Measurements from ENCODE around the gene NEURL1B.
"Not testable (repeated sequence)": the region's sequence is repeated elsewhere in the genome, so short reads cannot be mapped to it uniquely, and the experiment has no call there.

Gene NEURL1B

DNA sequence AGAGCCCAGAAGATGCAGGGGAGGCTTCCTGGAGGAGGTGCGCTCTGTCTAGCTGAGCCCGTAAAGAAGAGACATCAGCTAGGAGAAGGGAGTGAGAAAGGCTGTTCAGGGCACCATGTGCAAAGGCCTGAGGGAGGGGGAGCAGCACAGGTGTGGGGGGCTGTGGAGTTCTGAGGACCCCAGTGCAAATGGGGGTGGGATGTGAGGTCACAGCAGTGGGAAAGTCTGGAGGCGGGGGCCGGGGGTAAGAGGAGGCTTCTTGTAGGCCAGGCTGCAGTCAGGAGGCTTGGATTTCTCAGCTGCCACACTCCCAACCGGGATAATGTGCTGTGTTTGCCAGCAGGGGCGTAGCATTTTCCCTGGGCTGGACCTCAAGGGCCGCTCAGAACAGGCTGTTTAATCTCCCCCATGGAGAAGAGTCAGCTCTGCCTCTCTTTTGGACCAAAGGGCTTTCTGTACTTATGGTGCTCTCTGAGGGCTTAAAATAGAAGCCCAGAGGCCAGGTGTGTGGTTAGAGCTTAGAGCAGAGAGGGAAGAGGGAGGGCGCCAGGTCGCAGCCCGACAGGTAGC, 5.7 kb downstream of the NEURL1B start:
- no peak overlapping the region for H3K4me3 ChIP-seq (ENCODE audit: low read depth, low read length)
- no peak for DNase-seq (ENCODE audit: low read depth)

DNA sequence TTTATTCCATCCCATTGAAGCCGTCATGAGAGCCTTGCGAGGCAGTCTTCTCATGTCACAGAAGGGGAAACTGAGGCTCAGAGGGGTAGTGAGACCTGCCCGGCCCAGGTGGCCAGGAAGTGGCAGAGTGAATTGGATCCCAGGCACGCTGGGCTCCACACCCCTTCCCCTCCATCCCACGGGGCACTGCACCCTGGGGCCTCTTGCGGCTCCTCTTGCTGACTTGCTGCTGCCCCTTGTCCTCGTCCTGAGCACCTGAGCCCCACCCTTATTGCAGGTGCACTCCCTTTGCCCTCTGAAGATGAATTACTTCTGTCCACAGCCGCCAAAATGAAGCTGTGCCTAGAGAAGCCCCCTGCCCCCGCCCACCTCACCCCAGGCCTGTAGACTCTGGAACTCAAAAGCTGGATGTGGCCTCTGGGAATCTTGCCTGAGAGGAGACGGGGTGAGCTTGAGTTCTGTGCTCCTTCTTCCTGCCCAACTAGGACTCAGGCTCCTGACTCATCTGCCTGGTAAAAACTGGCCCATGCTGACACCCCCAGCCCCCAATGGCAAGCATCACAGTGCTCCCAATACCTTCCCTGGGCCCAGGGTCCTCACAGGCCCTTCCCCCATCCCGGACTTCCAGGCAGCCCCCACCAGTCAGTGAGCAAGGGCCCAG, 6.4 kb downstream of the NEURL1B start:
- no peak for DNase-seq (ENCODE audit: low read depth)
- H3K4me3 ChIP-seq (ENCODE audit: low read depth, low read length): no peak overlapping the region

DNA sequence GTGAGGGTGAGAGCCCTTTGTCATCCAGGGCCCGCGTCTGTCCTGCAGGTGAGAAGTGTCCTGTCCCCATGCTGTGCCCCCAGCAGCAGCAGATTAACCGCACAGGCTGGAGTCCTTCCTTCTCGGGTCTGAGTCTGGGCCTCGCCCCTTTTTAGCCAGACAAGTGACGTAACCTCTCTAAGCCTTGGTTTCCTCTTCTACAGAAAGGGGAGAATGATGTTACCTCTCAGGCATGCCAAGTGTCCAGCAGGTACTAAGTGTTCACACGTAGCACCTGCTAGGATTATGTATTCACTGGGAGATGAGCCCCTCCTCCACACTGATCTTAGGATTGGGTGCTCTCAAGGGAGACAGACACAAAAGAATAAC, 6.9 kb downstream of the NEURL1B start:
- no peak overlapping the region for H3K4me3 ChIP-seq (ENCODE audit: low read depth, low read length)

DNA sequence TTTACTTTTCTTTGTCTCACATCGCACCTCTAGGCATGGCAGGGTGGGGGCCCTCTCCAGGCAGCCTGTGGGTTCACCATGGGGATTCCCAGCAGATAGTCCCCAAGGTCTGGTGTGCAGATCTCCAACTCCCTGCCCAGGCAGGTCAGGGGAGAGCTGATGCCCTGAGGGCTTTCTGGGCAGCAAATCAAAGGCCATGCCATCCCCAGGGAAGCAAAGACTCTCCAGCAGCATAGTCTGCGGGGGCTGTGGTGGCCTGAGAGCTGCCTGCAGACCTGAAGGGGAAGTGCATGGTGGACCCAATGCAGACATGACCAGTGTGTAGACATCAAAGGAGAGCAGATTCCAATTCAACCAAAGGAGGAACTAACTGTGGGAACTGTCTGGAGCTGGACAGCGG, 7.7 kb downstream of the NEURL1B start:
- DNase-seq (ENCODE audit: low read depth): no peak
- no peak overlapping the region for H3K4me3 ChIP-seq (ENCODE audit: low read depth, low read length)

More for the DNA sequence above, 6.9 kb downstream of the NEURL1B start:
- DNase-seq (ENCODE audit: low read depth): no peak

DNA sequence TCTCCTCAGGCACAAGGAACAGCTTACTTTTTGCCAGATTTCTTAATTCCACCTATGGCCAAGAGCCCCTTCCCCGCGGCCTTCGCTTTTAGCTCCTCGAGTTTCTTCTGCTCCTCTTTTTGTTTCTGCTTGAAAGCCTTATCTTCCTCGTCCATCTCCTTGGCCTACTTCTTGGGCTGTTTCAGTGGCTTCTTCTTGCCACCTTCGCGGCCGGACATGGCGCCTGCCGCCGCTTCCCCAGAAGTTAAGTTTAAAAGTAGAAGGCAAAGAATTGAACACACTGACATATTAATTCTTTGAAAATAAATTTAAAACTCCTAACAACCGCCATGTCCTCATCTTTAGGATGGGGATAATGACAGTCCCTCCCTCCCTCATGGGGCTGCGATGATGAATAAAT, 15.4 kb downstream of the NEURL1B start:
- H3K4me3 ChIP-seq (ENCODE audit: low read depth, low read length); DNase-seq (ENCODE audit: low read depth): not testable (repeated sequence)

DNA sequence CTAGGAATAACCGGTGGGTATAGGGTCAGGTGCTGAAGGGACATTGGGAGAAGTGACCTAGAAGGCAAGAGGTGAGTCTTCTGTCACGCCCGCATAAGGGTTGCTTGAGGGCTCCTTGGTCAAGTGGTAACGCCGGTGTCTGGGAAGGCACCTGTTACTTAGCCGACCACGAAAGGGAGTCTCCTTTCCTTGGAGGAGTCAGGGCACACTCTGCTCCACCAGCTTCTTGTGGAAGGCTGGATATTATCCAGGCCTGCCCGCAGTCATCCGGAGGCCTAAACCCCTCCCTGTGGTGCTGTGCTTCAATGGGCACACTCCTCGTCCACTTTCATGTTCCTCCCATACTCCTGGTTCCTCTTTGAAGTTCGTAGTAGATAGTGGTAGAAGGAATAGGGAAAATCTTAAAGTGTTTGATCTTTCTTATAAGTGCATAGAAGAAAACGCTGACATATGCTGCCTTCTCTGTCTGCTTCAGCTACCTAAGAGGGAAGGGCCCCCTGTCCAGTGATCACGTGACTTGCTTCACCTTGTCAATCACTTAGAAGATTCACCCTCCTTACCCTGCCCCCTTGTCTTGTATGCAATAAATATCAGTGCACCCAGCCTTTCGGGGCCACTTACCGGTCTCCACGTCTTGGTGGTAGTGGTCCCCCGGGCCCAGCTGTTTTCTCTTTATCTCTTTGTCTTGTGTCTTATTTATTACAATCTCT, 16.6 kb downstream of the NEURL1B start:
- not testable (repeated sequence) for DNase-seq (ENCODE audit: low read depth); H3K4me3 ChIP-seq (ENCODE audit: low read depth, low read length)

DNA sequence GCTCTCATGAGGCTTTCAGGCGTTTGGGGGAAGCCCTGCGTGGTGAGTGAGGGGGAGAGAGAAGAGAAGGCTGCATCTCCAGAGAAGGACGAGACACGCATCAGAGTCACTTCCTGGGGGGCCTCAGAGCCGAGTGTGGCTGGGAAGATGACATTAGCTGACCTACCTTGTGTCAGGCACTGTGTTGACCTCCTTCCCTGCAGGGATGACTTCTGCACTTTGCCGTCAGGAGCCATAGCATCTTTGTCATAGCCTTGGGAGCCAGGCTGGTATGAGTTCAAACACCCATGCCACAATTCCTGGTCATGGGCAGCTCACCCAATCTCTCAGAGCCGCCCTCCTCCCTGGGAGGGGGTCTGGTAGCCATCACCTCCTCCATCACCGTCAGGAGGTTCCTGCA, 17.3 kb downstream of the NEURL1B start:
- no peak for DNase-seq (ENCODE audit: low read depth)
- H3K4me3 ChIP-seq (ENCODE audit: low read depth, low read length): no peak overlapping the region

DNA sequence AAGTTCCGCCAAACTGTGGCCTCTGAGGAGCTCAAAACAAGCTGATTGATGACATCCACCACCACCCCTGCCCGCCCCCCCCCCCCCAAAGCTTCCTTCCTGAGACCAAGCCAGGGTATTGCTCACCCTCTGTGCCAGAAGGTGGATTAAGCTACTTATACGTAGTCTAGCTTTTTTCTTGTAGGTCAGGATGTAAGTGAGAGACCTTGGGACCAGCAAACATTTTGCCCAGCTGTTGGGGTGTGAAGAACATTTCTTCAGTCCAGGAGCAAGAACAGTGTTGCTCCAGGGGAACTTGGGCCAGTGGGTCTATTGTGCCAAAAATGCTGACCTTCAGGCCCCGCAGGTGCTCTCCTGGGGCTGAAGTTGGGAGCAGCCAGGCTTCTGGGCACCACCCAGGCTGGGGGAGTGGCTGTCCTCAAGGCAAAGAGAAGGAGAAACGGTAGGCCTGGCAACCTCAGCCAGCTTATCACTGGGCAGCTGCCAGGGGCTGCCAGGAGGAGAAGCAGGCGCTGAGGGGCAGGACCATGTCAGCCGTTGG, 18.0 kb downstream of the NEURL1B start:
- no peak for DNase-seq (ENCODE audit: low read depth)
- H3K4me3 ChIP-seq (ENCODE audit: low read depth, low read length): no peak overlapping the region

DNA sequence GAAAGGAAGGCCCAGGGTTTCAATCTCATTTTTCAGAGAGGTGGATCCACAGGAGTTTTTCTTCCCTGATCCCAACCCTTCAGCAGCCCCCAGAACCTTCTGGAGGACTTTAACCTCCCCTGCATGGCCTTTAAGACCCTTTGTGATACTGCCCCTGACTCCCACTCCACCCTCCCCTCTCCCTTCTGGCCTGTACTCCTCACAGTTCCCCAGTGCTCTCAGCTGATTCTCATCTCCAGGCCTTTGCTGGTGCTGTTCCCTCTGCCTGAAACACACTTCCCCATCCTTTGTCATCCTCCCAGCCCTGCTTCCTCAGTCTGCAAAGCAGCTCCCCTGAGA, 18.5 kb downstream of the NEURL1B start:
- no peak overlapping the region for H3K4me3 ChIP-seq (ENCODE audit: low read depth, low read length)
- DNase-seq (ENCODE audit: low read depth): no peak

DNA sequence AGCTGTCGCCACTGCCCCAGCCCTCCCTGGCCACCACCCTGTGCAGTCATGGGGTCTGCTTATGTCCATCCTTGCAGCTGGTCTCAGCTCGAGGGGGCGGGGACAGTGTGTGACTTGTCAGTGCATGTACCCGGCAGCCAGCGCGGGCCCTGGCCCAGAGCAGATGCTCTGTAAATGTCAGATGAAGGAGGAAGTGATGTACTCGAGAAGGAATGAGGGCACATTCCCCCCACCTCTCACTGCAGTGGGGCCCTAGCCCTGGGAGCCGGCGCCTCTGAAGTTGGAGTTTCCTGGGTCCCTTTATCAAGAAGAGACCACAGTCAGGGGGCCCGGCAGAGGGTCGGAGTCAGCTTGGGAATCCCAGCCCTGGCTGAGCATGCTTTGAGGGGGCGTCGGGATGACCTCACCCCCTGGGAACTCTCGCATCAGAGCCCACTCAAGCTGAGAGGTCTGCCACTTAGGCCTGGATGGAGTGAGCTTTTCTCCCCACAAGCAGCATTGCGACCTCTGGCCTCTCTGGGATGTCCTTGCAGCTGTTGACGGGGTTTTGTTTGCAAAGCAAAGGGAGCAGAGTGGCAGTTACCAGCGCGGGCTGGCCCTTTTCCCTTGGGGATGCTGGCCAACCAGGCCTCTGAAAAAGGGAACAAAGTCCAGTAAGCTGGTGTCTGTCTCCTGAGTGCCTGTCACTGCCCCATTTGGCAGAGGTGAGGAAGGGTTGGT, 19.0 kb downstream of the NEURL1B start:
- peak; percentile 57 for DNase-seq (ENCODE audit: low read depth)
- H3K4me3 ChIP-seq (ENCODE audit: low read depth, low read length): no peak overlapping the region

DNA sequence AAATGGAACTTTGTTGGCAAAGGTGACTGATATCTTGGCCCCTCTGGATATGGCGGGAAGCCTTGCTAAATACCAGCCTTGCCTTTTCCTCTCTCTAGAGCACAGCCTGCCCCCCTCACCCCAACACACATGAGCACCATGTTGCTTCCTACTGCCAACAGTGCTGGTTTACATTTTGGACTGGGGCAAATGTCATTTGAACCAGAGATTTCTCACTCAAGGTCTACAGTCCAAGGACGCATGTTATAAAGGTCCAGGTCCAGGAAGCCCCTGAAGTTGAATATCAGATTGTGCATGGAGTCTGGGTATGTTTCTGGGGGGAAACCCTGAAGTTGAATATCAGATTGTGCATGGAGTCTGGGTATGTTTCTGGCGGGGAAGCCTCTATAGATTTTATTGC, 19.9 kb downstream of the NEURL1B start:
- no peak overlapping the region for H3K4me3 ChIP-seq (ENCODE audit: low read depth, low read length)
- DNase-seq (ENCODE audit: low read depth): no peak

DNA sequence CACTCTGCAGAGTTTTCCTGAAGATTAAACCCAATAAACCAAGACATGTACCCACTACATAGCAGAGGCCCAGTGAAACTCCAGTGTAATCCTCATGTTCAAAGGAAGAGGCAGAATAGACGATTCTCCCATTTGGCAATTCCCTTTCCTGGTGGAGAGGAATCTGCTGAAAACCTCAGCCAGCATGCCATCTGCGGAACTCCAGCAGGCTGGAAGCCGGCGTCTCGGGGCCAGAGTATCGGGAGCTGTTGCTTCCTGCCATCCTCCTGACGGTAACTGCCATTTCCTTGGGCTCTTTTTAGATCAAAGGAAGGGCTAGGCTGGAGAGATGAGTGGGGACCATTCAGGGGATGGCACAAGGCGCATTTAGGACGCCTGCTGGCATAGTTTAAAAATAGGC, 20.5 kb downstream of the NEURL1B start:
- DNase-seq (ENCODE audit: low read depth): no peak
- no peak overlapping the region for H3K4me3 ChIP-seq (ENCODE audit: low read depth, low read length)

DNA sequence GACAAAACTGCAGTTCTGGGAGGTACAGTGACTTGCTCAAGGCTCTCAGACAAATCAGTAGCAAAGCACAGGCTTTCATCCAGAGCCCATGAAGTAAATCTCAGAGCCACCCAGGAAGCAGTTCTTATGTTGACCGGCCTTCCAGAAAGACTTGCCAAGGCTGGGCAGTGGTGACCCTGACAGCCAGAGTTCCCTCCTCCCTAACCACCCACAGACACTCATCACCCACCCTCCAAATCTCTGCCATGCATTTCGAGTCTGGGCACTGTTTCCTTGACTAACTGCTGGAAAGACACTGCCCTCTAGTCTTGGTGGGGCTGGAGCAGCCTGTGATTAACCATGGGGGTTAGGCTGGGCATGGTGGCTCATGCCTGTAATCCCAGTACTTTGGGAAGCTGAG, 21.5 kb downstream of the NEURL1B start:
- no peak overlapping the region for H3K4me3 ChIP-seq (ENCODE audit: low read depth, low read length)
- DNase-seq (ENCODE audit: low read depth): no peak

DNA sequence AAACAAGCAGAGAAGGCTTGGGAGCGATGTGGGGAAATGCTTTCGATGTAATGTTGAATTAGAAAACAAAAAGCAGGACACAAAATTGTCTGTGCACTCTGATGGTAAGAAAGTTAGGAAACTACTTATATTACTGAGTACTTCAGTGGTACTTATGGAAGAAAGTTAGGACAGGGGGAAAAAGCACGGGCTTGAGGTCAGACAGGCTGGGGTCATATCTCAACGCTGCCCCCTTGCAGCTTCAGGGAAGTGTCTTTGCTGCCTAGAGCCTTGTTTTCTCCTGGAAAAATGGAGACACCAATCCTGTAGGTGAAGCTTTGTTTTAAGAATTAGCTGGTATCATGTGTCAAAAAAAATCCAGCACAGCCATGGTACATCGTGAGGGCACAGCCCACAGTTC, 23.0 kb downstream of the NEURL1B start:
- DNase-seq (ENCODE audit: low read depth): no peak

DNA sequence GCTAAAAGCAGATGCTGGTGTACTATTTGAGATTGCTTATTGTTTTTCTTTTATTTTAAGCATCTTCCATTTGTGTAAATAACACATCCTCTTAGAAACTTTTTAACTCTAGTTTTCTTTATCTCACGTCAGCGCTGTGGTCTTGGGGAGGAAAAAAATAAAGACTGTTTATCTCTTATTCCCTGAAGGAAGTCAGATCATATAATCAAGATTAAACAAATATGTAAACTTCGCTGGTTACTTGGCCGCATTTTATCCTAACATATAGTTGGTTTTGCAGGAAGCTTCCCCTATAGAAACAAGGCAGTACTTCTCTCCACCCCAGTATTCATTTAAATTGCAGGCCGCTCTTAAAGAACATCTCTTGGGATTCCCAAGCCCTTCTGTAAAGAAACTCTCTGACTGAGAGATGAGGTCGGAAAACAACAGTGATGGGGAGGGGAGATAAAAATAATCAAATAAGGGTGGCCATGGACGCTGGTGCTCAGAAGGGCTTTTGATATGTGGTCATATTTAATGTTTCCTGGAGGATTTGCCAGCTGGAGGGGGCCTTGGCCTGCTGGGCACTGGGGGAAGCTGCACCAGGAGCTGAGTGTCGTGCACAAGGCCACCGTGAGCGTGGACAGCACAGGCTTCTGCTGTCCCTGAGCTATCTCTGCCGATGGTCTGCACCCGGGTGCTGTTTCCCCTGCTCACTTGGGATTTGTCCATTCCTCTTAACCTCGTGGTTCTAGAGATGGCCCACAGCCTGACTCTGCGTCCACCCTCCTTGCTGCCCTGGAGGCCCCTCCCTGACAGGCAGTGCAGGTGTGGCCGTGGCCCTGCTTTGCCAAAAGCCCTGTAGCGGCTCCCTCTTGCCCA, 23.8 kb downstream of the NEURL1B start:
- DNase-seq (ENCODE audit: low read depth): no peak
- no peak overlapping the region for H3K4me3 ChIP-seq (ENCODE audit: low read depth, low read length)

More for the DNA sequence above, 23.0 kb downstream of the NEURL1B start:
- no peak overlapping the region for H3K4me3 ChIP-seq (ENCODE audit: low read depth, low read length)

DNA sequence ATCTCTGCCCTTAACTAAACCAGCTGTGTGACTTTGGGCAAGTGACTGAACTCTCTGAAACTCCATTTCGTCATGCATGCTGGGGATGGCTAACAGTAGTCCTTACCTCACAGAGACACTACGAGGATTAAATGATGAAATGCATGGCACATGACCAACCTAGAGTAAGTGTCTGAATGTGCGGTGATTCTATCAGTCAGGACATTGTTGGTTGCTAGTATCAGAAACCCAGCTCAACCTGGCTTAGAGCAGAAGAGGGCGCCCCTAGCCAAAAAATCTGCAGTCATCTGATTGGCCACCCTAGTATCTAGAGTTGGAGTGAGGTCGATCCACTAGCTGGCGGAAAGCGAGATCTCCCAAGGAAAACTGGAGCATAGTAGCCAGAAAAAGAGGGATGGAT, 25.2 kb downstream of the NEURL1B start:
- no peak overlapping the region for H3K4me3 ChIP-seq (ENCODE audit: low read depth, low read length)
- no peak for DNase-seq (ENCODE audit: low read depth)

DNA sequence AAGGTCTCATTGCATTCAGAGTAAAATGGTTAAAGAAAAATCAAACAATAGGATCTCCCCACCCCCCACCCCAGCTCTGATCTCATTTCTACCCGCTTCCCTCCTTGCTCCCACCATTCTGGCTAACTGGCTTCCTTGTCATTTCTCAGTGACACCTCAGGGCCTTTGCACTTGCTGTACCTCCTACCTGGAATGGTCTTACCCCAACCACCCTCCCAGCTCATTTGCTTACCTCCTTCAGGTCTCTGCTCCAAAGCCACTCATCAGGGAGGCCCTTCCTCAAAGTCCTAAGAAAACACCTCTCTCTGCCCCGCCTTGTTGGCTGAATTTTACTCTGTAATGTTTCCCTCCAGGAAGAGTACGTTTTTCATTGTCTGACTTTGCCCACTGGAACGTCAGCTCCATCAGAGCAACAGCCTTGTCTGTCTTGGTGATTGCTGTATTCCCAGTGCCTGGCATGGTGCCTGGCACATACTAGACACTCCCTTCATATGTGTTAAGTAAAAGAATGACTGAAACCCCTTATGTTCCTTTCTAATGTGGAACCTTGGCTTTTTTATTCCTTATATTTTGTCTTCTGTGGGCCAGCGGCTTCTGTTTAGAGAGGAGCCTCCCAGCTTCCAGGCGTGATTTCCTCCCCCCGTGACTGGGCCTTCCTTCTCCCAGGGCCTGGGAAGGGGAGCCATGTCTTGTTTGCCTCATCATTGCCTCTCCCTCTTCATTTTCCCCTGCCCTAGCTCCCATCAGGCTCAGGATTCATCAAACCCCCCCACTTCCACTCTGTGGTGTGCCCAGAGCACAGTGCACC, 26.9 kb downstream of the NEURL1B start:
- DNase-seq (ENCODE audit: low read depth): no peak
- no peak overlapping the region for H3K4me3 ChIP-seq (ENCODE audit: low read depth, low read length)

DNA sequence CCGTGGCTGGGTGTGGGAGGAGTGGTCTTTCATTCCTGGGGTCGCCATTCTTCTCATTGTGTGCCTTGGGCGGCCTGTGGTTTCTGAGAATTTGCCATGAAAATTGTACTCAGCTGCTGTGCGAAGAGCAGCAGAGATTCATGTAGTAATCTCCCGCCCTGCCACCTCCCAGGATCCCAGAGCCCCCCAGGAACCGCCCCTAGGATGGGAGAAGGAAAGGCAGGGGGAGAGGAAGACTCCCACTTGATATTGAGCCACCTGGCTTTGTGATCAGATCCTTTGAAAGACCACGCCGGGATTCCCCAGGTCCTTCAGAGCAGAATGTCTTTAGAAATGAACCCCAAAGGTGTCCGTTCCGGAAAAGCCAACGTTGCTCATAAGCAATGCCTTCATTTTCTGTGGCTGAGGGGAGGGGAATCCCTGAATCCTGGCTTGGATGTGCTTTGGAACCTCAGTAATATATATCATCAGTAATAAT, 27.6 kb downstream of the NEURL1B start:
- DNase-seq (ENCODE audit: low read depth): no peak
- no peak overlapping the region for H3K4me3 ChIP-seq (ENCODE audit: low read depth, low read length)
